Activated B cell treated with CpG ODN at 0.5 μM for 24 hours (primary cell): ENCODE data around the gene GPR150. TPM values are rescaled to one million over a fixed set of nuclear protein-coding genes. Genes with fewer than 3 reads are reported as not detected.

Source experiments
- ATAC-seq: fragments of 200-7000 bp; cut with Tn5 transposase; one replicate; pipeline ENCODE4 v1.10.0; 2021; ENCODE audit warnings: low read depth, mild to moderate bottlenecking, moderate library complexity
- CTCF ChIA-PET: fragments of 350-600 bp; sonication (Branson Sonifier 250); formaldehyde crosslinking; loops from one replicate; lab custom pipeline; 2021; ENCODE audit warnings: antibody characterized with exemption; lab: Charles Lee
- POLR2A ChIA-PET: fragments of 350-600 bp; sonication (Branson Sonifier 250); formaldehyde crosslinking; loops from one replicate; lab custom pipeline; 2021; ENCODE audit warnings: antibody characterized with exemption; lab: Charles Lee
- DNase-seq: peaks from one replicate; pipeline ENCODE4 v3.0.0; 2022
- H3K27ac Mint-ChIP-seq: one replicate; pipeline ENCODE4 v1.8.0; 2020; ENCODE audit warnings: mixed read lengths
- H3K27me3 Mint-ChIP-seq: one replicate; pipeline ENCODE4 v1.8.0; 2021; ENCODE audit warnings: mixed read lengths
- H3K36me3 Mint-ChIP-seq: one replicate; pipeline ENCODE4 v1.8.0; 2021; ENCODE audit warnings: low read depth, mixed read lengths
- H3K4me1 Mint-ChIP-seq: one replicate; pipeline ENCODE4 v1.8.0; 2021; ENCODE audit warnings: mixed read lengths
- H3K4me3 Mint-ChIP-seq: one replicate; pipeline ENCODE4 v1.8.0; 2020; ENCODE audit warnings: mild to moderate bottlenecking, mixed read lengths
- H3K9me3 Mint-ChIP-seq: one replicate; pipeline ENCODE4 v1.8.0; 2020; ENCODE audit warnings: mixed read lengths
- intact Hi-C: fragments of 100-400 bp; cut with micrococcal nuclease; formaldehyde crosslinking; loops from one replicate; pipeline ENCODE4 v1.15.1; 2024
- total RNA-seq: library from RNA; stranded (reverse); gene quantifications from 2 replicates; pipeline ENCODE4 v1.2.3, GENCODE V29; 2022
- TF ChIP-seq, protein P1 (sequence below): fragments of 200-600 bp; IDR thresholded peaks from one replicate; pipeline ENCODE4 v1.8.0; 2022; ENCODE audit warnings: antibody characterized with exemption, mild to moderate bottlenecking

Gene GPR150
- total RNA-seq: 0.60 and 1.1 TPM in 2 replicates

DNA sequence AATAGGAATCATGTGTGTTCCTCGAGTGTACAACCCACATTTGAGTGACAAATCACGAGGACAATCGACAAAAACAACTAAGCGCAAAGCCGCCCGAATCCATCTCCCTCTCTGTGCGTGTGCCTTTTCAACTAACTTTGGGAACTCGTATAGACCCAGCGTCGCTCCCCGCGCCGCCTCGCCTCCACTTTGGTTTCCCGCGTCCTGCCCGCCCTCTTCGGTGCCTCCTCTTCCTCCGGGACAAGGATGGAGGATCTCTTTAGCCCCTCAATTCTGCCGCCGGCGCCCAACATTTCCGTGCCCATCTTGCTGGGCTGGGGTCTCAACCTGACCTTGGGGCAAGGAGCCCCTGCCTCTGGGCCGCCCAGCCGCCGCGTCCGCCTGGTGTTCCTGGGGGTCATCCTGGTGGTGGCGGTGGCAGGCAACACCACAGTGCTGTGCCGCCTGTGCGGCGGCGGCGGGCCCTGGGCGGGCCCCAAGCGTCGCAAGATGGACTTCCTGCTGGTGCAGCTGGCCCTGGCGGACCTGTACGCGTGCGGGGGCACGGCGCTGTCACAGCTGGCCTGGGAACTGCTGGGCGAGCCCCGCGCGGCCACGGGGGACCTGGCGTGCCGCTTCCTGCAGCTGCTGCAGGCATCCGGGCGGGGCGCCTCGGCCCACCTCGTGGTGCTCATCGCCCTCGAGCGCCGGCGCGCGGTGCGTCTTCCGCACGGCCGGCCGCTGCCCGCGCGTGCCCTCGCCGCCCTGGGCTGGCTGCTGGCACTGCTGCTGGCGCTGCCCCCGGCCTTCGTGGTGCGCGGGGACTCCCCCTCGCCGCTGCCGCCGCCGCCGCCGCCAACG lies at the start of gene GPR150:
Gene GPR150, plus strand, starts transcription at position 58 of the 840 bp plus-strand sequence. Its CDS starts 189 bp downstream, at position 247.
- intact Hi-C loops: loop anchor here (1.0 kb wide), 2 partner anchors 26 to 65 kb away; partner anchors contain the start of genes ARSK and RFESD
- CTCF ChIA-PET: interaction anchor here (1.3 kb wide), 1 partner anchor 65 kb away, joined by 3 read pairs; the partner anchor contains the start of genes ARSK and SKIC3
- Mint-ChIP-seq H3K9me3 (no peaks in the 10 kb centered on the region), H3K36me3 (no peaks in the 10 kb centered on the region), H3K4me3 (peak within 1 kb of the TSS; percentile 88), H3K27ac (peak within 1 kb of the TSS; percentile 62), H3K4me1 (peaks cover 28% of the 10 kb centered on the region), H3K27me3 (no peaks in the 10 kb centered on the region)
- TF ChIP-seq, protein P1, sequence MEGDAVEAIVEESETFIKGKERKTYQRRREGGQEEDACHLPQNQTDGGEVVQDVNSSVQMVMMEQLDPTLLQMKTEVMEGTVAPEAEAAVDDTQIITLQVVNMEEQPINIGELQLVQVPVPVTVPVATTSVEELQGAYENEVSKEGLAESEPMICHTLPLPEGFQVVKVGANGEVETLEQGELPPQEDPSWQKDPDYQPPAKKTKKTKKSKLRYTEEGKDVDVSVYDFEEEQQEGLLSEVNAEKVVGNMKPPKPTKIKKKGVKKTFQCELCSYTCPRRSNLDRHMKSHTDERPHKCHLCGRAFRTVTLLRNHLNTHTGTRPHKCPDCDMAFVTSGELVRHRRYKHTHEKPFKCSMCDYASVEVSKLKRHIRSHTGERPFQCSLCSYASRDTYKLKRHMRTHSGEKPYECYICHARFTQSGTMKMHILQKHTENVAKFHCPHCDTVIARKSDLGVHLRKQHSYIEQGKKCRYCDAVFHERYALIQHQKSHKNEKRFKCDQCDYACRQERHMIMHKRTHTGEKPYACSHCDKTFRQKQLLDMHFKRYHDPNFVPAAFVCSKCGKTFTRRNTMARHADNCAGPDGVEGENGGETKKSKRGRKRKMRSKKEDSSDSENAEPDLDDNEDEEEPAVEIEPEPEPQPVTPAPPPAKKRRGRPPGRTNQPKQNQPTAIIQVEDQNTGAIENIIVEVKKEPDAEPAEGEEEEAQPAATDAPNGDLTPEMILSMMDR: no peak
- peak; percentile 80 for ATAC-seq
- DNase-seq: peak; percentile 69
- POLR2A ChIA-PET: interaction anchor here (0.8 to 1.7 kb wide), 4 partner anchors 12 to 1563 kb away, joined by 3 to 7 read pairs (median 4); partner anchors contain the start of genes ARSK and SKIC3

DNA sequence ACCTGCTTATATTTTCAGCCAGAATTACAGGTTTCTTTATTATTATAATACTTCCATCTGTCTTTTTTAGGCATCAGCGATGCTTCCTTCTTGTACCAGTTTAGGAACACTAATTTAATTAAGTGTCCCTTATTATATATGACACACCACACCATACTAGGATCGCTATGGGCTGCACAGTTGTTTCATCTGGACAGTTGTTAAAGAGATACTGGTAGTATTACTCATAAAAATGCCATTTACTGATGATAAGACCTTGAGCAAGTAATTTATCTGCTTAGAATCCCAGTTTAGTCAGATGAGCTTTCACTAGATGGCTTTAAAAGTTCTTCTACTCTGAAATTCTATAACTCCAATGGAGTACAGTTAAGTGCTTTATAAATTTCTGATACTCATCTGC lies 47.9 kb upstream of the GPR150 start:
- POLR2A ChIA-PET: no interaction called here

DNA sequence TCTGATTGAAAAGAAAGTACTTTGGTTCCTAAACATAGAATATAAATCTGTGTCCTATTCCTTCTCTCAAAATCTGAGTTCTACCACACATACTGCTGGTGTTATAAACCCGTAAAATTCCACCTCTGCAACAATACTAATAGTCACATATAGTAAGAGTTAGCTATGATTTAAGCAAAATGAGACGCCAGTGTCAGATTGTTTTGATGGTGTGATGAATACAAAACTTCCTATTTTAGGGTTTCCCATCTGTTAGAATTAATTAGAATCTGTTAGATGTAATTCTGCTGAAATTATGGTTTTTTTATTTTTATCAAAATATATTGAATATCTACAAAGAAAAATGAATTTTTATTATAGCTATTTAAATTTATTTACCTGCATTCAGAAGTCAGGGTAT lies 38.3 kb upstream of the GPR150 start:
- ATAC-seq: no peak
- POLR2A ChIA-PET: interaction anchor here (0.6 kb wide), 1 partner anchor 62 kb away, joined by 6 read pairs; no protein-coding TSS in a partner anchor
- H3K36me3 Mint-ChIP-seq: peaks cover 19% of the 10 kb centered on the region
- H3K27me3 Mint-ChIP-seq: no peaks in the 10 kb centered on the region
- intact Hi-C loops: no loop called here
- H3K9me3 Mint-ChIP-seq: no peaks in the 10 kb centered on the region
- no peak overlapping the region for H3K27ac Mint-ChIP-seq
- H3K4me3 Mint-ChIP-seq: no peak overlapping the region
- TF ChIP-seq, protein P1: no peak
- CTCF ChIA-PET: interaction anchor here (1.4 kb wide), 1 partner anchor 83 kb away, joined by 5 read pairs; no protein-coding TSS in a partner anchor
- DNase-seq: no peak
- no peaks in the 10 kb centered on the region for H3K4me1 Mint-ChIP-seq

More for the DNA sequence above, 47.9 kb upstream of the GPR150 start:
- Mint-ChIP-seq H3K36me3 (peaks cover 39% of the 10 kb centered on the region), H3K9me3 (no peaks in the 10 kb centered on the region), H3K4me3 (no peak overlapping the region), H3K4me1 (no peaks in the 10 kb centered on the region), H3K27me3 (no peaks in the 10 kb centered on the region), H3K27ac (no peak overlapping the region)
- ATAC-seq (no peak), DNase-seq (no peak)
- CTCF ChIA-PET: no interaction called here
- intact Hi-C loops: no loop called here
- TF ChIP-seq, protein P1: no peak

DNA sequence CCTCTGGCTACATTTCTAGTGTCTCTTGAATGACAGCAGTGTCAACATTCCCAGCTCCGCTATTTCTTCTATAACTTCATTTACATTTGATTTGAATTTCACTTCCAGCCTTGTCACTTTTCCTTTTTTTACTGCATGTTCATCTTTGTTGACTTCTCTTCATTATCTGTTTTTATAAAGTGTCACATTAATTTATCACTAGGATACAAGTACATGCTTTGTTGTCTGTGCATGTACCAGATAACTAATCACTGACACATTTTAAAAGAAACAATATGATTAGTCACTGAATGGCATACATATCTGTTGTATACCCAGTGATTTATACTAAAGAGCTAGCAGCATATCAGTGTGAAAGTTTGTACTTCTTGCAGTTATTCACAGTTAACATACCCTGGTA lies 35.9 kb upstream of the GPR150 start:
- ChIA-PET CTCF (no interaction called here), POLR2A (no interaction called here)
- ATAC-seq (no peak), DNase-seq (no peak)
- no peak overlapping the region for H3K27ac Mint-ChIP-seq
- H3K4me3 Mint-ChIP-seq: no peak overlapping the region
- no peaks in the 10 kb centered on the region for H3K4me1 Mint-ChIP-seq
- intact Hi-C loops: no loop called here
- H3K9me3 Mint-ChIP-seq: no peaks in the 10 kb centered on the region
- no peaks in the 10 kb centered on the region for H3K27me3 Mint-ChIP-seq
- peaks cover 18% of the 10 kb centered on the region for H3K36me3 Mint-ChIP-seq
- TF ChIP-seq, protein P1: no peak

DNA sequence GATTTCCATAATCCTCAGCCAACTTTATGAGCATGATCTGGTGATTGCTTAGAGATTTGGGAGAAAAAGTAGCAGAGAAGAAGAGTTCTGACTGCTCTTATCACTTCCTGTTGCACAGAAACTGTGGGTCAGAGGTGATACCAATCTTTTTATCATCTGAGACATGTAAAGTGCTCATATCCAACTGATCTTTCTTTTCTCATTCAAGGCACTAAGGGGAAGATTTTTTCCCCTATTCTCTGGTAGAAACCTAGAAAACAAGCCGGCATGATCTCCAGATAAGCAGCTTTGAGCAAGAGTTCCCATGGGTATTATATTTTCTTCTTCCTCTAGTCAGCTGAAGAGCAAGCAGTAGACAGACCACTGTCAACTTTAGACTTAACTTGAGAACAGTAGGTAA lies 29.0 kb upstream of the GPR150 start:
- intact Hi-C loops: no loop called here
- no peaks in the 10 kb centered on the region for H3K9me3 Mint-ChIP-seq
- H3K4me1 Mint-ChIP-seq: peaks cover 7% of the 10 kb centered on the region
- no peak for ATAC-seq
- TF ChIP-seq, protein P1: no peak
- ChIA-PET POLR2A (no interaction called here), CTCF (no interaction called here)
- no peak overlapping the region for H3K27ac Mint-ChIP-seq
- peaks cover 7% of the 10 kb centered on the region for H3K36me3 Mint-ChIP-seq
- H3K27me3 Mint-ChIP-seq: no peaks in the 10 kb centered on the region
- H3K4me3 Mint-ChIP-seq: no peak overlapping the region
- no peak for DNase-seq
